LoVo (cell line): ENCODE measurements around the gene DLGAP1.

Source experiments
- DNase-seq: peaks from one replicate; pipeline ENCODE4 v3.0.0-alpha.2; 2016; ENCODE audit warnings: low spot score

Gene DLGAP1

DNA sequence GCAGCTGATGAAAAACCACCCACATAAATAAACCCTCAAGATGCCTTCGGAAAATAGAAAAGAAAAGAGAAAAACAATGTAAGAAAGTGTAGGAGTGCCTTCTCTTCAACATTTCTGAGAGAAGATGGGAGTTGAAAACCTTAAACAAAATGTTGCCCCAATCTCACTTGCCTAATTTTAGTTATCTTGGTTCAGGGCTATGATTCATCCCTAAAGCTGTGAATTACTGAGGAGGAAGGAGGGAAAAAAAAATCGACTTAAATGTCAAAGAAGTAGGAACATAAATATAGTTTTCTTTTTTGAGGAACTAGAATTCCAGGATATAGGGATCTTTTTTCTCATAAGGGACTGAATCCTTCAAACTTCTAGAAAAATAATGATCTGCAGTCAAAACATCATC is 644.8 kb downstream of the DLGAP1 start:
- DNase-seq: no peak

DNA sequence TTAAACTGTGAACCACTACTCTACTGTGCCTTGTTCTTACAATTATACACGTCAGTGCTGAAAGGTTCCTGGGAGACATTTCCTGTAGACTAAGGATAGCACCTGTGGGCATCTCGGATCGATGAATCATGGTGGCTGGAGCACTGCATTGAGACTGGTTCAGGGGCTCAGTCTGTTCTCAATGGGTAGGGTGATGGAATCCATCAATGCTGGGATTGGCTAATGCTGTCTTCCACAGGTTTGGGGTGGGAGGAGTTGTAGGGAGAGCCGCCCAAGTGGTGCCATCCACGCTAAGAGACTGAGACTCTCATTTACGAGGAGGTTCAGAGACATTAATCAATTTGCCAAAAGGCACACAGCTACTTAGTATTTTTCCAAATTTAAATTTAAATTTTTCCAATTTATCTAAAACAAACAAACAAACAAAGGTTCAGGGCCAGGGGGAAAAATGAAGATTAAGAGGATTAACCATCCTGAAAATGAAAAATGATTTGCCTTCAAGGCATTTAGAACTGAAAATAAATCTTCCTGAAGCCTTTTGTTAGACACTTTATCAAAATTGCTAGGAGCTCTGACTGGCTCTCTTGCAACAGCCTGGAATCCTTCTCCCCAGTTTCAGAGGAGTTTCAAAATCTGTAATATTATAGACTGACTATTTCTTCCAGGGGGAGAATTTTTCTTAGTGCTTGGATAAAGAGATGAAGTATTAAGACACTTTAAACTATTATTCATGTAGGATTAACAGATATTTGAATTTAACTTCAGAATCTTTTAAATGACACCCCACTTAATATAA is 645.9 kb downstream of the DLGAP1 start:
- DNase-seq: no peak

DNA sequence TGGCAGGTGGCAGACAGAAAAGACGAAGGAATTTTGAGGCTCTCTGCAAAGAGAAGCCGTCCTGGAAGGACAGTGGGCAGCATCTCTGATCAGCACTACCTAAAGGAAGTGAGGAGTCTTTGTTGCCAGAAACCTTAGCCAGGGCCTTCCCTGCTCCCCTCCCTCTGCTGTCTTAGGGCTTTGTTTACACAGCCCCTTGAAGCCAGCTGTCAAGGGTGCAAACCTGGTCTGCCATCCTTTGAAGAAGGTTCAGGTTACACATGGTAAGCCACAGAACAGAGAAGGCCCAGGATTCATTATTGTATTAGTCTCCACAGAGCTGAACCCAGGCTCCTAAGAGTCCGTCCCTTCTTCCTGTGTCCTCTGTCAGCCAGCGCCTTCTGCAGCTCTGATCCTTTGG is 648.5 kb downstream of the DLGAP1 start:
- DNase-seq: no peak

DNA sequence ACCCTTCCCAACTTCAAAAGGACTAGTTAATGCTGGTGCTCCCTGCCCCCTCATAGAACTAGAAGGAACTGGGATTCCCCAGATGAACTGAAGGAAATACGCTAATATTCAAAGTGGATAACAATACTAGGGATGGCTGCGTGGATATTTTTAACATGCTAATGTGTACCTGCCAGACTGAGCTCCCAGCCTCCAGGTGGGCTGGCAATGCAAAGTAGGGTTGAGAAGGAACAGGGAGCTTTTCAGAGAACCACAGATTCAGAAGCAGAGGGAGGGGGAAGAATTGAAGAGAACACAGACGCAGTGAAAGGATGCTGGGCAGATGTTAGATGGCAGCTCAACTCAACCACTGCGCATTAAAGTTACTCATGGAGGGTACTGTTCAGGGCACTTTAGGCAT is 650.8 kb downstream of the DLGAP1 start:
- DNase-seq: no peak

DNA sequence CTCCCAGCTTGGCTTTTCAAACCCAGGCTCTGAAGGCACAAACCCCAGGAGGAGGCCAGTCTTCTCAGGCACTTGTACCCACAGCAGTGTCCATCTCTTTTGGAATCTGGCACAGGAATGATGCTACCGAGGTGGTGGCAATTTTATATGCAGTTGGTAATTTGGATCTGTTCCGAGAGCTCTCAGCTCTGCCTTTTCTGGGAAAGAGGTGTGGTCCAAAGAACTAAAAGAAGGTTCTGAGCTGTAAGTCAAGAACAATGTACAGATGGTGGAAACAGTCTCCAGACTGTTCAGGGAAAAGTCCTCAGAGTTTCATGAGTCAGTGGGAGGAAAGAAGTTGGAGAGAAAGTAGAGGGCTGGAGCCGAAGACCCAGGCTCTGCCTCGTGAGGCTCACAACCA is 651.8 kb downstream of the DLGAP1 start:
- no peak for DNase-seq

DNA sequence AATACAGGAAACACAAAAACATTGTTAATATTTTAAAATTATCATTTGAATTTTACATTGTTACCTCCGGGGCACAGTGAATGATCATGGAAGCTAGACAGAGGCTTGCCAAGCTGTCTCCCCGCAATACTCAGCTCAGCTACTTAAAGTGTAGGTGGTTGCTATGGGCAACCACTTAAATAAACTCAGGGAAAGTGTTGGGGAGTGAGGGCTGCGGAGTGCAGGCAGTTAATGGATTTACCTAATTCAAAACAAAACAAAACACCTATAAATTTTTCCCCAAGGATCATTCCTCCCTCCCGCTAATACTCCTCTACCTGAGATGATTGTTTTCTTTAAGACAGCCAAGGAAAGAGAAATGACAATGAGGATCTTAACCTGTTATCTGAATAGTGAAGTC is 655.6 kb downstream of the DLGAP1 start:
- DNase-seq: no peak

DNA sequence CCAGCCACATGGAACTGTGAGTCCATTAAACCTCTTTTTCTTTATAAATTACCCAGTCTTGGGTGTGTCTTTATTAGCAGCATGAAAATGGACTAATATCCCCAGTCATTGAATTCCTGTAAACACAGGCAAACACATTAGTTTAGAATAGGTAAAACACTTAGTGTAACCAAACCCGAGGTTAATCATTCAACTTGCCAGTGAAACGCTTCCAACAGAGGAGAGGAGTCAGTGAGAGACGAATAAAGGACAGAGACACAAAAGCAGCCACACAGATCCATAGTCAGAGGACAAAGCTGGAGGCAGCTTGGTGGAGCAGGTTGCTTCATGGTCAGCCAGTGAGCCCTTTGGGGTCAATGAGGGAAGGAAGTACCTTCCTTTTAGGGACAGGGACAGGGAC is 657.1 kb downstream of the DLGAP1 start:
- no peak for DNase-seq

DNA sequence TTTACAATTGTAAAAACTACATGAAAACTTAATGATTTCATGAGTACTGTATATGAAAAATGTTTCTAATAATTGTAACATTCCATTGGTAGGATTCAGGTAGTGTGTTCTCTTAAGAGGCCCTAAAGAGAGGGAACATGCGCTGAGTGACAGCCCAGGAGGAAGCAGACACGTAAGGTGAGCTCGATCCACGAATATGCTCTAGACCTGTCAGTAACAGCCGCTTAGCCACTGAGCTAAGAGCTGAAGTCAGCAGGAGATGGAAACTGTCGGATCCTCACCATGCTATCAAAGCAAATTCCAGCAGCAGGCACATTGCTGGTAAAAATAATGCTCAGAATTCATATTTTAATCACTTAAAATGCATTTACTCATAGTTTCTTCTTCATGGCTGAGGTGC is 658.7 kb downstream of the DLGAP1 start:
- DNase-seq: no peak

DNA sequence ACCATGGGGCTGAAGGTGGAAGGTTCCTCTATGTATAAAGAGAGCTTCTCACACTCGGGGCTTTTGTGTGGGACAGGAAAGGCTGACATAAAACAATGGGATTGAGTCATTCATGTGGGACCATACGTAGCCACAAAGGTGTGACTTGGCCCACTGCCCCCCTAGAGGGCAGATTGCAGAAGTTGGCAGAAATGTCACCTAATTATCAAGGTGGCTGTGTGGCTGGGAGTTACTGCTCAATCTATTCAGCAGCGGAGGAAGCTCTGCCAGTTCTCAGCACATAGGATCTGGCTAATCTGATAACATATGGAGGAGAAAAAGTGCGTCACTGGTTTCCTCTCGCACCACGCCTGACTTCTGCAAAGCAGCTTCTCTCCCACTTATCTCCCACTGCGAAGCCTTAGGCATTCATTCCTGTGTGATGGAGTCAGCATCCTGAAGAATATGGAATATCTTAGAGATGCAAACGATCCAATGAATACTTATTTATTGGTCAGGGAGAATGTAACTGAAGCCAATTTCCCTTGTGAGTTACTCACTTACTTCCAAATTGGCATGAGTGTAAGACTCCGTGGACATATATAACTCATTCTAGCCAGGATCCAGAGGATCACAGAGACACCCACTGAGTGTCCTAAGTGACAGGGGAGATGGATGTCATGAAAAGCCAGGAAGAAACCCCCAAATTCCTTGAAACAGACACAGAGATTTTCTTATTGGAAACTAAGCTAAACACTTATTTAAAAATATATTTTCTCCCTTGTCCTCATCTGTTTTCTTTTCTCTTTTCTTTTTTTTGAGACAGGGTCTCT is 660.4 kb downstream of the DLGAP1 start:
- DNase-seq: no peak

DNA sequence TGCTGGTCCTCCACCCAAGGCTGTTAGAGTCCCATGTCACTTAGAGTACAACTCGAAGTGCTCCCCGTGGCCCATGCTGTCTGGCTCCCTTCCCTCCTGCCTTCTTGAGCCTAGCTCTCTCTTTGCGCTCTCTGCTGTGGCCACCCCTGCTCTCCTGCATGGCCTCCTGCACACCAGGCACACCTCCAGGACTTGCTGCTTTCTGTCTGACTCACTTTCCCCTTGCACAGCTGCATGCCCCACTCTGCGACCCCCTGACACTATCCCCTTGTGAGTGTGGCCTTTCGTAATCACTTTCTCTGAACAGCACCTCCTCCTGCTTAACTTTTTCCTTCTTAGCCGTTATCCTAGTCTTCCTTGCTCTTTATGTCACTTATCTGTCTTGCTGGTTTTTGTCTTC is 661.6 kb downstream of the DLGAP1 start:
- no peak for DNase-seq

DNA sequence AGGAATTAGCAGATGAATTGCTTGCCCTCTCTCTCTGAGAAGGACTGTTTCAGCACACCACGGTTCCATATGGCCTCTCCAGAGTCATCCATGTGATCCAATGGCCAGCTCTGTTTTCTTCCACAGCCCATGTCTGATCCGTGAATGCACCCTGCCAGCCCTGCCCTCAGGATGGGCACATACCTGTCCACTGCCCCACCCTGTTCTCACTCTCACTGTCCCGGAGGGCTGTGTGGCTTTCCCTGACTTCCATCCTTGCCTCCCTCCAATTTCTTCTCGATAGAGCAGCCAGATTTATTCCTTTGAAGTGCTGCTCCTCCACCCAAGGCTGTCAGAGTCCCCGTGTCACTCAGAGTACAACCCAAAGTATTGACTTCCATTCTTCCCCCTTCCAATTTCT is 662.0 kb downstream of the DLGAP1 start:
- no peak for DNase-seq

DNA sequence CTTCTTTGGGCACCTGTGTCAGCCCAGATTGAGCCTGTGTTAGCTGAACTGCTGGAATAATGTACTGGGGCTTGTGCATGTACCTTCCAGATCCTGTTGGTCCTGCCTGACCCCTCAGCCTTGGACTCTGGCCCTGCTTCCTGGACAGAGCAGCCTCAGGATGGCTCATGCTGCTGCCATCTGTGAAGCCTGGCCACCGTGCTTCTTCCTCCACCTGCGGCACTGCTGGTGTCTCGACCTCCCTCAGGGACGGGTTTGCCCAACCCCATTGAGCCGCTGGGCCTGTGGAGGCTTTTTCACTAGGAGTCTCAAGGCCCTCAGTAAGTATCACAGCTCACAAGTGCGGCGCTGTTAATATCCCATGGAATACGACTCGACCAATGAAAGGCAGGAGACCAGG is 662.4 kb downstream of the DLGAP1 start:
- no peak for DNase-seq

DNA sequence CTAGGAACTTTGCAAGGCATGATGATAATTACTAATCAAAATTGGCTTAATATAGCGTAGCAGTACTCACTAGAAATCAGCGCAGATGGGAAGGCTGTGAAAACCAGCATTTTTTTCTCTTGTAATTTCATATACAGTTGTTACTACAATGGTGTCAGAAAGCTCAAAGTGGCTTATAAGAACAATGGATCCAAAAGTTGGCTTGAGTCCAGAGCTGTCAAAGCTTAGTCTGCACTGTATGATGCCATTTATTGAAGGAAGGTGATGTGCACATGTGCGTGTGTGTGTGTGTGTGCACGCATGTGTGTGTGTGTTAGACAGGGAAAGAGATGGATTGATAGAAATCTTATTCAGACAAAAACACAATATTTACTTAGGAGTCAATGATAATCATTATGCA is 663.9 kb downstream of the DLGAP1 start:
- DNase-seq: no peak

DNA sequence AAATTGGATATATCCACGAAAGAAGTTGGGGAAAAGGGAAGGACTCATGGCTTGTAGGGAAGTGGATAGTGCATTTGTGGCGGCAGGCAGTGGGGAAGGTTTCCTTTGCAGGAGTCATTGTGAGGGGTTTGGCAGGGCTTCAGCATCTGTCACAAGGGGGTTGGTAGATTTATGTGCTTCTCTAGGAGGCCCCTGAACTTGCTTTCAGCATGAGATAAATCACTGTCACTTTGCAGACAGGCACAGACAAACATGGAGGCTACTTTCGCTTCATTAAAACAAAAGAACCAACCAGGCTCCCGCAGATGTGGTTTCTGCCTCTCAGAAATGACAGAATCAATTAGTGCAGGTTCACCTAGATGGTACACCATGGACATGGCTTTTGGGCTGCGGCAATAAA is 664.4 kb downstream of the DLGAP1 start:
- DNase-seq: no peak

DNA sequence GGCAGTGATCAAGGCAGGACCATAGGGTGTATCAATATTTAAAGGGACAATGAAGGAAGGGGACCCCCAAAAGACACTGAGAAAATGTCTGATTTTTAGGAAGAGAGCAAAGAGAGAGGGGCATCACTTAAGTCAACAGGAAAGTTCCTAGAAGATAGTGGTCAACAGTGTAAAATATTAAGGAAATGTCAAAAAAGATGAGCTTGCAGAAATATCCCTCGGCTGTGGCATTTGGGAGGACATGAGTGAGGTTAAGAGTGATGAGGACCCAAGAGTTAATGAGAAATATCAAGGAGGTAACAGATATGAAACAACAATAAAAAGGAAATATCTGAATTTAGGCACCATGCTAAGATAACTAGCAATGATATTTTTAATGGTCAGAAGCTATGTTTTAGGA is 665.6 kb downstream of the DLGAP1 start:
- DNase-seq: no peak

DNA sequence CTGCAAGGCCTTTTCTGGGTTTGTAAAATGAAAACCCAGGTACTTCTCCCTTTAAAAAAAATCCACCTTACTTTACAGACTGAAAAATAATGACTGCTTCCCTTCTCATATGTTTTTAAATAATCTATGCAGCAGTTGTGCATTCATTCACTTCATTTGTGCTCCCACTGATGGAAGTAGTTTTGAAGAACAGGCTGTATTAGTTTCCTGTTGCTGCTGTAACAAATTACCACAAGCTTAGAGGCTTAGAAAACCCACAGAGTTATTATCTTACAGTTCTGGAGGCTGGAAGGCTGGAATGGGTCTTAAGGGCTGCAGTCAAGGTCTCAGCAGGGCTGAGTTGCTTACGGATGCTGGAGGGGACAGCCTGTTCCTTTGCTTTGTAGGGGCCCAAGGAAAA is 670.2 kb downstream of the DLGAP1 start:
- DNase-seq: no peak

DNA sequence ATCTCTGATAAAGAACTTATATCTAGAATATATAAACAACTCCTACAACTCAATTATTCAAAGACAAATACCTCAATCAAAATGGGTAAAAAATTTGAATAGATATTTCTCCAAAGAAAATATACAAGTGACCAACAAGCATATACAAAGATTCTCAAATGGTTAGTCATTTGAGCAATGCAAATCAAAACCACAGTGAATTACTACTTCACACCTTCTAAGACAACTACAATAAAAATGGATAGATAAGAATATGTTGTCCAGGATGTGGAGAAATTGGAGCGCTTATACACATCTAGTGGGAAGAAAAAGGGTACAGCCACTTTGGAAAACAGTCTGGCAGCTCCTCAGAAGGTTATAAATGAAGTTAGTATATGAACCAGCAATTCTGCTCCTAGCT is 672.2 kb downstream of the DLGAP1 start:
- DNase-seq: no peak

DNA sequence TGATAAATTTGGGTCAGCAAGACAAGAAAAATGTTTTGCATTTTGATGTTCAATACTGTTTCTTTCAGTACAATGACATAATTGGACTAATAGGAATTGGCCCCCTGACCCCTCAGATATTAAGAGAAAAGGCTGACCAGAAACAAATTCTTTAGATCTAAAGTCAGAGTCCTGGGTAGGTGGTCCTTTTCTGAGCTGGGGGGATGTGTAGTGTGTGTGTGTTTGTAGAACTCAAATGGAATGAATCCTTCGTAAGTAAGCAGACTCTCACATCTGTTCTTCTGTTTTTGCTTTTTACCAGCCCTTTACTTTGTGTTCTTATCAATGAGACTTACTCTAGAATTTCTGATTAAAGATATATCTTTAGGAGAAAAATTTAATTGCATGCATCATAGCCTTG is 677.4 kb downstream of the DLGAP1 start:
- no peak for DNase-seq

DNA sequence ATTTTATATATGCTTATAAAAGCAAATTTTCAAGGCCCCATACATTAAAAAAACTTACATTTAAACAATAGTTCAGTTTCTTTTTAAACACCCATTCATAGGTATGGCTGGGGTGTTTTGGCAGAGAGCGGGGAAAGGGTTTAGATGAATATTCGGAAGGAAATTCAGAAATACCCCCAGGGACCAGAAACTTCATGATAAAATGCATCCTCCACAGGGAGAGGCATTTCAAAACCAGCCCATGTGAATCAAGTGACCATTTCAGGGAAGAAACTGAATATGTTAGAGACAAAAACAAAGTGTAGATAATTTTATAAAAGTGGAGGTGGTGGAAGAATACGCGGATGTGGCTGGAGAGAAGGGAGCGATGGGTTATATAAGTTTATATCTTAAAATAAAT is 678.0 kb downstream of the DLGAP1 start:
- no peak for DNase-seq

DNA sequence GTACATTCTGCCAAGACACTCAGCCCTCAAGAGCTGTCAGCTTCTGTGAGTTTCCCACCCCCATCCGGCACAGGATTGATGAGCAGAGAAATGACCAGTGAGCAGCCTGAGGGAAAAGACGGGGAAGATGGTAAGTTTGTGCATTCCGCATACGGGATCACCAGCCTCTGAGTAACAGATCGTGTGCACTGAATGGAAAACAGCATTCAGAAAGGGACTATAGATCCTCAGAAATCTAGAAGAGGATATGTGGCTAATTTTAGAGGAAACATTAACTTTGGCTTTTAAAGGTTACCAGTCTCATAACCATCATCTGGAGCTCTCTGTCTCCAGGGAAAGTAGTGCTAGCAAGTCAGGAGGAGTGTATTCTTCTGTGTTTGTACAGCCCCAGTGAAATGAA is 679.1 kb downstream of the DLGAP1 start:
- DNase-seq: no peak

DNA sequence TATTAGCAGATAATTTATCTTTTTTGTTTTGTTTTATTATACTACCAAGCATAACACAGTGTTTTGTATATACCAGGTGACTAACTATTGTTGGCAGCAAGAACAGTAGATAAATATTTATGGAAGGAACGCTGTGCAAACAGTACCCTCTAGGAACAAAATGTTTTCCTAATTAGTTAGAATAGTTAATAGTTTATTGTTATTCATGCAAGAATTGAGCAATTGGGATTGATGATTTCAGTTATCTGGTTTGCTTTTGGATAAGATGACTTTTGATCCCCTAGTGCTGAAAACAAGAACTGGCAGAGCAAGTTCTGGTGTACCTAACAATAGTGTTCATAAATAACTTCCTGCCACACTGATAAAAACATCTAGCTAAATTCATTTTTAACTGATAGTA is 681.8 kb downstream of the DLGAP1 start:
- DNase-seq: no peak

DNA sequence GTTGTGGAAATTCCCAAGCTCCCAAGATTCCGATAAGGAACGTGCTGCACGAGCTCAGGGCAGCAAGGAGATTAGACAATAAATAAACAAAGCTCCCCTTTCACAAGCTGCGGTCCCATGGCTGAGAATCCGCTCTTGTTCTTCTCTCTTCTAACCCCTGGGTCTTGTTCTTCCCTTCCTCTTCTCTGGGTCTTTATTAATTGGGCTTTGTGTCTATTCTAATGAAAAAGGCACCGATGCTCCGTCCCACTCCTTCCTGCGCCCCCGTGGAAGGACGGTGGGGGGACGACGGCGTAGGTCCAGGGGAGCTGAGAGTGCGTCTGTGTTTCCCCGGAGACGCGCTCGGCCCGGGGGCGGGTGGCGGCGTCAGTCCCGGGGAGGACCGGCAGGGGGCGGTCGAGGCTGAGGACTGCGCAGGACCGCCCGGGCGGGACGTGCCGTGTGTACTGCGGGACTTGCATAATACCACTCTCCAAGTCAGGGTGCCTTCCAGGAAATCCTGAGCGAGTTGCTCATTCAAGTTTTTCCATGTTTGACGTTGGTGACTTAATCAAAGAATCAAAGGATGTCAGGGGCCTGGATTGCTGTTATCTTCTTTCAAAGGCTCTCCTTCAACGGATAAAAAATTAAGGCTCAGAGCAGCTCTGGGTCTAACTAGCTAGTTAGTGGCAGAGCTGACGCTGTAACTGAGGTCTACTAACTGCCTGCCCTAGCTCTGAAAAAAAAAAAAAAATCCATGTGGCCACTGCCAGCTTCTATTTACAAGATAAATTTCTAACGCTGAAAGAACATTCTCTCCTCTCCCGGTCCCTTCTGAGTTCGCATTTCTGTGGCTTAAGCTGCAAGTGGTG is 683.8 kb downstream of the DLGAP1 start:
- DNase-seq: peak; percentile 81

DNA sequence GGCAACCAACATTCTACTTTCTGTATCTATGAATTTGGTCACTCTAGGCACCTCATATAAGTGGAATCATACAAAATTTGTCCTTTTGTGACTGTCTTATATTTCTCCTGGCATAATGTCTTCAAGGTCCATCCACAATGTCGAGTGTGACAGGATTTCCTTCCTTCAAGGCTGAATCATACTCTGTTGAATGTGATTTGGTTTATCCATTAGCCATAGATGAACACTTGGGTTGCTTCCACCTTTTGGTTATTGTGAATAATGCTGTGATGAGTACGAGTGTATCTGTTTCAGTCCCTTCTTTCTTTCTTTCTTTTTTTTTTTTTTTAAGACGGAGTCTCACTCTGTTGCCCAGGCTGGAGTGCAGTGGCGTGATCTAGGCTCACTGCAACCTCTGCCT is 693.8 kb downstream of the DLGAP1 start:
- no peak for DNase-seq
